Vagina (tissue), 2 donors: Measurements from ENCODE around the gene FRMD4A.

ENCODE experiments used
- CTCF ChIP-seq, 3 experiments: fragments of 450-650 bp in 2 of 3; fragments of 200-600 bp in 1 of 3; sonication (generic) in 1 of 3; IDR thresholded peaks; one replicate each; pipeline ENCODE4 v1.5.1; 2017 to 2019; ENCODE audit warnings: antibody characterized with exemption in 3 of 3, mild to moderate bottlenecking in 2 of 3, moderate library complexity in 2 of 3
- POLR2A ChIP-seq, 2 donors: fragments of 450-650 bp; IDR thresholded peaks; one replicate each; pipeline ENCODE4 v1.6.1; 2017; ENCODE audit warnings: antibody characterized with exemption in 2 of 2, mild to moderate bottlenecking in 2 of 2, moderate library complexity in 2 of 2

- no peak for TF ChIP-seq CTCF (IDR thresholded peaks at IDR 0.05)
- TF ChIP-seq POLR2A (IDR thresholded peaks at IDR 0.05), result no peak
Observed at GRCh38 chr10:13717936-13718772, 612.6 kb downstream of the FRMD4A start.
